Hepatocyte (in vitro differentiated cells): Measurements from ENCODE around the gene NR6A1. TPM values are rescaled to one million over a fixed set of nuclear protein-coding genes. Genes with fewer than 3 reads are reported as not detected.

Experiments used
- DNase-seq: peaks from one replicate; pipeline ENCODE4 v3.0.0-alpha.2; 2016; ENCODE audit warnings: low spot score
- H2AFZ ChIP-seq: fragments of 200-600 bp; sonication (generic); 2 replicates; pipeline ENCODE4 v1.6.0; 2016; ENCODE audit warnings: antibody characterized with exemption, mild to moderate bottlenecking
- H3K27ac ChIP-seq: fragments of 200-600 bp; sonication (generic); 2 replicates; pipeline ENCODE4 v1.5.1; 2016; ENCODE audit warnings: mild to moderate bottlenecking
- H3K27me3 ChIP-seq: fragments of 200-600 bp; sonication (generic); 2 replicates; pipeline ENCODE4 v1.6.1; 2016
- H3K36me3 ChIP-seq: fragments of 200-600 bp; sonication (generic); replicated peaks from 2 replicates; pipeline ENCODE4 v1.5.1; 2016; ENCODE audit warnings: low read depth; ENCODE audit not compliant: insufficient read depth
- H3K4me1 ChIP-seq: fragments of 200-600 bp; sonication (generic); 2 replicates; pipeline ENCODE4 v1.5.1; 2016; ENCODE audit warnings: mild to moderate bottlenecking, moderate library complexity; ENCODE audit not compliant: insufficient read depth
- H3K4me2 ChIP-seq: fragments of 200-600 bp; sonication (generic); 2 replicates; pipeline ENCODE4 v1.6.0; 2016
- H3K4me3 ChIP-seq: fragments of 200-600 bp; sonication (generic); 2 replicates; pipeline ENCODE4 v1.5.1; 2016; ENCODE audit warnings: mild to moderate bottlenecking
- H3K79me2 ChIP-seq: fragments of 200-600 bp; sonication (generic); 2 replicates; pipeline ENCODE4 v1.6.0; 2017; ENCODE audit warnings: mild to moderate bottlenecking
- H3K9me2 ChIP-seq: fragments of 200-600 bp; sonication (generic); replicated peaks from 2 replicates; pipeline ENCODE4 v1.6.0; 2017; ENCODE audit warnings: mild to moderate bottlenecking; ENCODE audit not compliant: insufficient read depth
- H3K9me3 ChIP-seq: fragments of 200-600 bp; sonication (generic); 2 replicates; pipeline ENCODE4 v1.5.1; 2016; ENCODE audit warnings: low read depth, mild to moderate bottlenecking
- H4K20me1 ChIP-seq: fragments of 200-600 bp; sonication (generic); 2 replicates; pipeline ENCODE4 v1.6.0; 2016; ENCODE audit warnings: mild to moderate bottlenecking; ENCODE audit not compliant: insufficient read depth, poor library complexity, severe bottlenecking
- EZH2 ChIP-seq: fragments of 200-600 bp; sonication (generic); IDR thresholded peaks from 2 replicates; pipeline ENCODE4 v1.6.1; 2016; ENCODE audit warnings: antibody characterized with exemption, mild to moderate bottlenecking, borderline replicate concordance
- EZH2phosphoT487 ChIP-seq: fragments of 200-600 bp; sonication (generic); IDR thresholded peaks from one replicate; pipeline ENCODE4 v1.6.1; 2018; ENCODE audit warnings: antibody characterized with exemption, mild to moderate bottlenecking, low read depth, moderate library complexity; ENCODE audit not compliant: unreplicated experiment, severe bottlenecking
- WGBS: methylation state at CpG from one replicate; pipeline ENCODE4 v1.1.6; 2016; ENCODE audit warnings: low lambda C conversion rate; ENCODE audit errors: missing lambda C conversion rate; 5-methylcytosine and 5-hydroxymethylcytosine counted together
- polyA plus RNA-seq: library from polyadenylated mRNA; unstranded; fragments of >200 nt; fragmentation: Nextera tagmentation; extraction: Ambion mirVana; gene quantifications from 2 replicates; pipeline ENCODE4 v1.2.1, GENCODE V29; 2016
- total RNA-seq: library from RNA; depleted of rRNA; stranded (reverse); fragments of >200 nt; gene quantifications from 2 replicates; pipeline ENCODE4 v1.2.3, GENCODE V29; 2014
- TF ChIP-seq, protein P1 (sequence below): fragments of 200-600 bp; sonication (generic); IDR thresholded peaks from 2 replicates; pipeline ENCODE4 v1.5.1; 2016; ENCODE audit warnings: antibody characterized with exemption, mild to moderate bottlenecking; ENCODE audit not compliant: poor library complexity

NR6A1 gene
- total and polyA plus RNA-seq, 2 experiments from 2014 or later: 1.2 to 4.0 TPM

DNA sequence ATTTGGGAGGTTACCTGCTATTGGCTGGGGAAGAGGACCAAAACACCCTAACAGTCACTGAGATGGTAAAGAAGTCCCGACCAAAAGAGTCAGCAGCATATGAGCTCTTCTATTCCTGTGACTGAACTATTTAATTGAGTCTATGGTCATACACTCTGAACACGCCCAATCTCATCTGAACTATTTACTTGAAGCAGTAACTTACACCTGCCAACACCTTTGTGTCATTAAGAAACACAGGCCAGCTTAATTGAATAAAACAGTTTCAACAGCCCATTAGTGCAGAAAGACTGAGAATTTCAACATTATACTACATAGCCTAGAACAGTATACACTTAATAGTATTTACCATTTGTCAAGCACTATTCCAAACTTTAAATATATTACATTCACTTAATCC is 47.8 kb downstream of the NR6A1 start:
- Histone ChIP-seq H3K4me2 (no peak overlapping the region), H3K4me3 (no peak overlapping the region), H3K36me3 (no peaks in the 10 kb centered on the region), H3K9me2 (no peaks in the 10 kb centered on the region), H4K20me1 (no peaks in the 10 kb centered on the region), H2AFZ (no peak overlapping the region), H3K79me2 (peaks cover 5% of the 10 kb centered on the region), H3K27ac (no peak overlapping the region), H3K4me1 (peaks cover 26% of the 10 kb centered on the region), H3K9me3 (no peaks in the 10 kb centered on the region), H3K27me3 (no peaks in the 10 kb centered on the region)
- WGBS: 76% methylated on average over 2 of the region's 2 CpGs
- TF ChIP-seq, protein P1, sequence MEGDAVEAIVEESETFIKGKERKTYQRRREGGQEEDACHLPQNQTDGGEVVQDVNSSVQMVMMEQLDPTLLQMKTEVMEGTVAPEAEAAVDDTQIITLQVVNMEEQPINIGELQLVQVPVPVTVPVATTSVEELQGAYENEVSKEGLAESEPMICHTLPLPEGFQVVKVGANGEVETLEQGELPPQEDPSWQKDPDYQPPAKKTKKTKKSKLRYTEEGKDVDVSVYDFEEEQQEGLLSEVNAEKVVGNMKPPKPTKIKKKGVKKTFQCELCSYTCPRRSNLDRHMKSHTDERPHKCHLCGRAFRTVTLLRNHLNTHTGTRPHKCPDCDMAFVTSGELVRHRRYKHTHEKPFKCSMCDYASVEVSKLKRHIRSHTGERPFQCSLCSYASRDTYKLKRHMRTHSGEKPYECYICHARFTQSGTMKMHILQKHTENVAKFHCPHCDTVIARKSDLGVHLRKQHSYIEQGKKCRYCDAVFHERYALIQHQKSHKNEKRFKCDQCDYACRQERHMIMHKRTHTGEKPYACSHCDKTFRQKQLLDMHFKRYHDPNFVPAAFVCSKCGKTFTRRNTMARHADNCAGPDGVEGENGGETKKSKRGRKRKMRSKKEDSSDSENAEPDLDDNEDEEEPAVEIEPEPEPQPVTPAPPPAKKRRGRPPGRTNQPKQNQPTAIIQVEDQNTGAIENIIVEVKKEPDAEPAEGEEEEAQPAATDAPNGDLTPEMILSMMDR: no peak
- TF ChIP-seq EZH2phosphoT487 (no peak), EZH2 (no peak)
- DNase-seq: no peak

- Histone ChIP-seq H3K4me3 (no peak overlapping the region), H3K27me3 (no peaks in the 10 kb centered on the region), H3K79me2 (peaks cover 7% of the 10 kb centered on the region), H3K36me3 (no peaks in the 10 kb centered on the region), H3K9me2 (no peaks in the 10 kb centered on the region), H2AFZ (no peak overlapping the region), H3K4me1 (peaks cover 26% of the 10 kb centered on the region), H4K20me1 (no peaks in the 10 kb centered on the region), H3K4me2 (no peak overlapping the region), H3K9me3 (no peaks in the 10 kb centered on the region), H3K27ac (peak overlapping the region; percentile 18)
- DNase-seq: no peak
- TF ChIP-seq, protein P1: no peak
- TF ChIP-seq EZH2 (no peak), EZH2phosphoT487 (no peak)
- 53% methylated on average over 5 of the region's 5 CpGs for WGBS
Observed at GRCh38 chr9:124721109-124721906, 49.8 kb downstream of the NR6A1 start.

DNA sequence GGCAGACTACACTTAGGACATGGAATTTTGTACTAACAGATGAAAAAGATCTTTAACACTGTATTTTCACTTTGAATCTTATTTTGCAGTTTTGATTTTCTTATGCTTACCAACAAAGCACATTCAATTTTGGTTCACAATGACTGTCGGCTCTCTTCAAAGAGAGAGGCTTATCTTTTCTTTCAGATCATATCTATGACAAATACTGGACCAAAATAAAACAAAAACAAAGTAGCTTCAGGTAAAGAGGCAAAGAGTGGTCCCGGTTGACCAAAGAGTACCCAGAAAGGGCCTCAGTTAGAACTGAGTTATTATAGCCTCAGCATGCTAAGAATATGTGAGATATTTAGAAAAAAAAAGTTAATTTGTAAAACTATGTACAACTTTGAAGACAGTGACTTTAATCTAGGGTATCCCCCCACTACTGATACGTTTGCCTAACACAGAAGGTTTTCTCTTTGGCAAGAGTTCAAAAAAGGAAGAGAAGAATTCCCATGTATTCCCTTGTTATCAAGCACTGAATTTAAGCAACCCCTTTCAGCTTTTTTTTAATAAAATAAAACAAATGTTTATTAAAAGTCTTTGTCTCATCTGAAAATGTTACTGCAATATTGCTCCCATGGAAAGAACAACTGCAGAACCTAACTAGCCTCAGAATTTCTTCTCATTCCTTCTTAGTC is 50.5 kb downstream of the NR6A1 start:
- TF ChIP-seq EZH2 (no peak), EZH2phosphoT487 (no peak)
- TF ChIP-seq, protein P1: no peak
- WGBS: 44% methylated on average over 3 of the region's 3 CpGs

More for the DNA sequence above, 50.5 kb downstream of the NR6A1 start:
- H3K9me3 ChIP-seq: no peaks in the 10 kb centered on the region
- no peak overlapping the region for H3K4me2 ChIP-seq
- no peaks in the 10 kb centered on the region for H4K20me1 ChIP-seq
- H3K79me2 ChIP-seq: peaks cover 7% of the 10 kb centered on the region
- H3K4me1 ChIP-seq: peaks cover 26% of the 10 kb centered on the region
- H3K9me2 ChIP-seq: no peaks in the 10 kb centered on the region
- H3K4me3 ChIP-seq: no peak overlapping the region
- H2AFZ ChIP-seq: no peak overlapping the region
- no peaks in the 10 kb centered on the region for H3K27me3 ChIP-seq
- DNase-seq: no peak
- no peaks in the 10 kb centered on the region for H3K36me3 ChIP-seq
- no peak overlapping the region for H3K27ac ChIP-seq
